ENCODE data around the gene MYCBP2. TPM values are rescaled to one million over a fixed set of nuclear protein-coding genes. Genes with fewer than 3 reads are reported as not detected.
"Not testable (repeated sequence)": the region's sequence is repeated elsewhere in the genome, so short reads cannot be mapped to it uniquely, and the experiment has no call there.

The MYCBP2 gene
- total RNA-seq, 4 donors from 2014 or later, result 69.7 to 133 (median 116) TPM

DNA sequence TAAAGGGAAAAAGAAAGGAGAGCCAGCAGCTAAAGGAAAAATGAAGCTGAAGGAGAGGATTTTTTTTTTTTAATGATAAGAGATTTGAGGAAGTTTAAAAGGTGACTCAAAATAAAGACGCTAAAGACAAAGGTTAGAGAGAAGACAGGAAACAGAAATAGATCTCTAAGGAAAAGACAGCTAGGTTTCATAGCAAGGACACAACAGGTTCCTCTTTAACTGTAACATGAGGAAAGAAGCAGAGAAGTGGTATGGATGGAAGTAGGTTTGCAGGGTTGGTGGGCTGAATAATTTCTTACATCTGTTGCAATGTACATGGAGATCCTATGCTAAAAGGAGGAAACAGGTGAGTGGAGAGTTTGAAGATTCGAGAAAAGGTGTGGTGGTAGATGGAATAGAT is 107.5 kb downstream of the MYCBP2 start:
- TF ChIP-seq, protein P1, sequence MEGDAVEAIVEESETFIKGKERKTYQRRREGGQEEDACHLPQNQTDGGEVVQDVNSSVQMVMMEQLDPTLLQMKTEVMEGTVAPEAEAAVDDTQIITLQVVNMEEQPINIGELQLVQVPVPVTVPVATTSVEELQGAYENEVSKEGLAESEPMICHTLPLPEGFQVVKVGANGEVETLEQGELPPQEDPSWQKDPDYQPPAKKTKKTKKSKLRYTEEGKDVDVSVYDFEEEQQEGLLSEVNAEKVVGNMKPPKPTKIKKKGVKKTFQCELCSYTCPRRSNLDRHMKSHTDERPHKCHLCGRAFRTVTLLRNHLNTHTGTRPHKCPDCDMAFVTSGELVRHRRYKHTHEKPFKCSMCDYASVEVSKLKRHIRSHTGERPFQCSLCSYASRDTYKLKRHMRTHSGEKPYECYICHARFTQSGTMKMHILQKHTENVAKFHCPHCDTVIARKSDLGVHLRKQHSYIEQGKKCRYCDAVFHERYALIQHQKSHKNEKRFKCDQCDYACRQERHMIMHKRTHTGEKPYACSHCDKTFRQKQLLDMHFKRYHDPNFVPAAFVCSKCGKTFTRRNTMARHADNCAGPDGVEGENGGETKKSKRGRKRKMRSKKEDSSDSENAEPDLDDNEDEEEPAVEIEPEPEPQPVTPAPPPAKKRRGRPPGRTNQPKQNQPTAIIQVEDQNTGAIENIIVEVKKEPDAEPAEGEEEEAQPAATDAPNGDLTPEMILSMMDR (IDR thresholded peaks at IDR 0.05), result no peak
- no peak for TF ChIP-seq POLR2A (IDR thresholded peaks at IDR 0.05)
- intact Hi-C loops (cut with DNase I; ENCODE audit: low total_unique reads), result no loop called here
- H3K36me3 ChIP-seq, result no peaks in the 10 kb centered on the region
- H3K4me1 ChIP-seq, result no peaks in the 10 kb centered on the region
- no peak for DNase-seq
- no peak overlapping the region for H3K4me3 ChIP-seq
- no peak overlapping the region for H3K27ac ChIP-seq
- H3K27me3 ChIP-seq, result no peaks in the 10 kb centered on the region
- H3K9me3 ChIP-seq, result no peaks in the 10 kb centered on the region

DNA sequence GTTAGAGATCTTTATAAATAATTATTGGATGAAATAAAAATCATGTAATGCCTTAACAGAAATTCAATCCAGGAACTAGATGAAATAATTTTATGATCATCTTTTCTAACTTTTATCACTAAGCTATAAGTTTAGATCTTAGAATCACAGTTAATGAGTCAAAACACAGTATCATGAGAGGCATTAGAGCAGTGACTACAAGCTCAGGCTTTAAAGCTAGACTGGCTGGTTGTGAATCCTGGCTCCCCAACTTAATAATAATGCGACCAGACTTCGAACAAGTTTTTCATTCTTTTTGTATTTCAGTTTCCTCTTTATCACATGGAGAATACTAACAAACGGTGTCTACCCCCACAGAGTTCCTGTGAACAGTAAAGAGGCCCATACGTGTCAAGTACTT is 108.6 kb downstream of the MYCBP2 start:
- Histone ChIP-seq H3K36me3 (no peaks in the 10 kb centered on the region), H3K4me1 (no peaks in the 10 kb centered on the region), H3K27ac (no peak overlapping the region), H3K27me3 (no peaks in the 10 kb centered on the region), H3K9me3 (no peaks in the 10 kb centered on the region), H3K4me3 (no peak overlapping the region)
- no peak for DNase-seq
- no peak for TF ChIP-seq POLR2A (IDR thresholded peaks at IDR 0.05)
- TF ChIP-seq, protein P1 (IDR thresholded peaks at IDR 0.05), result no peak
- intact Hi-C loops (cut with DNase I; ENCODE audit: low total_unique reads), result no loop called here

DNA sequence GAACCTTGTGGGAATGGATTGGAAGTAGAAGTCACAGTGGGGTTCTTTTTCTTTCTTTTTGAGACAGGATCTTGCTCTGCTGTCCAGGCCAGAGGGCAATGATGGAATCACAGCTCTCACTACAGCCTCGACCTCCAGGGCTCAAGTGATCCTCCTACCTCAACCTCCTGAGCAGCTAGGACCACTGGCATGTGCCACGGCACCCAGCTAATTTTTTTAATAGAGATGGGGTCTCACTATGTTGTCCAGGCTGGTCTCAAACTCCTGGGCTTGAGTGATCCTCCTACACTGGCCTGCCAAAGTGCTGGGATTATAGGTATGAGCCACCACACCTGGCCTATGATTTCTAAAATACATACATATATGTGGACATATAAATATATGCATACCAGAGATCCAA is 111.4 kb downstream of the MYCBP2 start:
- Histone ChIP-seq H3K27me3 (no peaks in the 10 kb centered on the region), H3K4me1 (no peaks in the 10 kb centered on the region), H3K4me3 (no peak overlapping the region), H3K9me3 (no peaks in the 10 kb centered on the region), H3K36me3 (no peaks in the 10 kb centered on the region), H3K27ac (no peak overlapping the region)
- intact Hi-C loops (cut with DNase I; ENCODE audit: low total_unique reads), result no loop called here
- DNase-seq, result no peak
- TF ChIP-seq, protein P1 (IDR thresholded peaks at IDR 0.05), result no peak
- TF ChIP-seq POLR2A (IDR thresholded peaks at IDR 0.05), result no peak

DNA sequence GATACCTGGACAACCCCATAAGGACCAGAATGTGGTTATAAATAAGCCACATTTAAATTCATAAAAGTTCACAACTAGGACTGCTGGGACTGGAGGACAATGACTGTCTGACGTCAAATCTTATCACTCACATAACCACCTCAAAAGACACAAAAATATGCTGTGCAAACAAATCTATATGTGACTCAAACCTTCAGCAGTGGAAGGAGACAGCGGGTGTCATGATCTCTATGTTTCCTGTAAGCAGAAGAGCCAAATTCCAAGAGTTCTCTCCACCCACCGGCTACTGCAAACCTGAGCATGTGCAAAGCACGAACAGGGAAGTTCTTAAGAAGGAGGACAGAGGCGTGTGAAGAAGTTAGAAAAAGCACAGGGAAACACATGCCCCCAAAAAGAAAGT is 113.2 kb downstream of the MYCBP2 start:
- Histone ChIP-seq H3K27ac (no peak overlapping the region), H3K36me3 (no peaks in the 10 kb centered on the region), H3K4me3 (no peak overlapping the region), H3K9me3 (no peaks in the 10 kb centered on the region), H3K27me3 (no peaks in the 10 kb centered on the region), H3K4me1 (no peaks in the 10 kb centered on the region)
- TF ChIP-seq POLR2A (IDR thresholded peaks at IDR 0.05), result no peak
- TF ChIP-seq, protein P1 (IDR thresholded peaks at IDR 0.05), result no peak
- intact Hi-C loops (cut with DNase I; ENCODE audit: low total_unique reads), result no loop called here
- no peak for DNase-seq

DNA sequence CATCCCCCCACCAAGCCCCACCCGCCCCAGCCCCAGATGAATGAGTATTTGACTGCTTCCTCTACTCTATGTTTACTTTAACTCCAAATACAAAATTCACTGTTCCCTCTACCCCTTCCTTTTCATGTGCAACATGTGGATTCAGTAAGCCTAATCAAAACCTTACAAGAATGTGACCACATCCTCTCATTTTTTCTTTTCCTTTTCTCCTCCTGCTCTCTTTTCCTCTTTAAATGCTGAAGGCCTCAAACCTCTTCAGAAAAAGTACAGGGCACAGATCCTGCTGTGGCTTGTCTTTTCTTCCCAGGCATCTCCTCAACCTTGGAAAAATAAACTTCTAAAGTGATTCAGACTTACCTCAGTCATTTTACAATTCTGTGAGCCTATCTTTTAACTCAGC is 119.0 kb downstream of the MYCBP2 start:
- no peak overlapping the region for H3K27ac ChIP-seq
- H3K36me3 ChIP-seq, result no peaks in the 10 kb centered on the region

DNA sequence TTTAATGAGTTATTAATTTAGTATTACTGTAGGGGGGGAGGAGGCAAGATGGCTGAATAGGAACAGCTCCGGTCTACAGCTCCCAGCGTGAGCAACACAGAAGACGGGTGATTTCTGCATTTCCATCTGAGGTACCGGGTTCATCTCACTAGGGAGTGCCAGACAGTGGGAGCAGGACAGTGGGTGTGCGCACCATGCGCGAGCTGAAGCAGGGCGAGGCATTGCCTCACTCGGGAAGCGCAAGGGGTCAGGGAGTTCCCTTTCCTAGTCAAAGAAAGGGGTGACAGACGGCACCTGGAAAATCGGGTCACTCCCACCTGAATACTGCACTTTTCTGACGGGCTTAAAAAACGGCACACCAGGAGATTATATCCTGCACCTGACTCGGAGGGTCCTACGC is 127.9 kb downstream of the MYCBP2 start:
- H3K4me3 ChIP-seq; H3K36me3 ChIP-seq; H3K27me3 ChIP-seq; H3K9me3 ChIP-seq; H3K4me1 ChIP-seq; intact Hi-C loops (cut with DNase I; ENCODE audit: low total_unique reads); H3K27ac ChIP-seq; DNase-seq: not testable (repeated sequence)

More for the DNA sequence above, 119.0 kb downstream of the MYCBP2 start:
- Histone ChIP-seq H3K4me1 (no peaks in the 10 kb centered on the region), H3K9me3 (no peaks in the 10 kb centered on the region), H3K4me3 (no peak overlapping the region), H3K27me3 (no peaks in the 10 kb centered on the region)
- no peak for DNase-seq
- intact Hi-C loops (cut with DNase I; ENCODE audit: low total_unique reads), result no loop called here
- TF ChIP-seq, protein P1 (IDR thresholded peaks at IDR 0.05), result no peak
- no peak for TF ChIP-seq POLR2A (IDR thresholded peaks at IDR 0.05)
